CD4-positive, CD25-positive, alpha-beta regulatory T cell (primary cell): ENCODE measurements around the gene ACYP2. TPM values are rescaled to one million over a fixed set of nuclear protein-coding genes. Genes with fewer than 3 reads are reported as not detected.

ENCODE experiments used
- ATAC-seq, 2 donors: fragments of 150-1000 bp; cut with Tn5 transposase; one replicate each; pipeline ENCODE4 v1.10.0; 2021; ENCODE audit warnings: low read depth in 2 of 2, moderate number of reproducible peaks in 2 of 2, moderate library complexity in 1 of 2
- DNase-seq, 3 donors: peaks; one replicate each; pipeline versions ENCODE4 v3.0.0 to v3.0.0-alpha.2; 2012 to 2022; ENCODE audit warnings: mixed read lengths in 1 of 3
- H3K27ac ChIP-seq: one replicate; pipeline ENCODE4 v1.7.0; 2013; ENCODE audit warnings: mild to moderate bottlenecking, low read length; ENCODE audit not compliant: insufficient read depth, poor library complexity, severe bottlenecking
- H3K27me3 ChIP-seq: one replicate; pipeline ENCODE4 v1.7.0; 2013; ENCODE audit warnings: low read length; ENCODE audit not compliant: control insufficient read depth, insufficient read depth
- H3K36me3 ChIP-seq: one replicate; pipeline ENCODE4 v1.7.0; 2013; ENCODE audit warnings: mild to moderate bottlenecking, low read length, moderate library complexity; ENCODE audit not compliant: control insufficient read depth, insufficient read depth
- H3K4me1 ChIP-seq: 2 replicates; pipeline ENCODE4 v1.7.0; 2013; ENCODE audit warnings: mild to moderate bottlenecking, low read length; ENCODE audit not compliant: insufficient read depth, control insufficient read depth, poor library complexity, severe bottlenecking
- H3K4me3 ChIP-seq: one replicate; pipeline ENCODE4 v1.7.0; 2013; ENCODE audit warnings: low read depth, mild to moderate bottlenecking, low read length, moderate library complexity
- H3K9me3 ChIP-seq, 2 experiments: 1 replicate in 1 of 2; 2 replicates in 1 of 2; pipeline ENCODE4 v1.7.0; 2013; ENCODE audit warnings: low read length in 2 of 2, mild to moderate bottlenecking in 1 of 2, moderate library complexity in 1 of 2; ENCODE audit not compliant: control insufficient read depth in 2 of 2
- H3K27ac Mint-ChIP-seq, 3 donors: one replicate each; pipeline ENCODE4 v1.8.0; 2020 to 2022; ENCODE audit warnings: mild to moderate bottlenecking in 3 of 3, mixed read lengths in 3 of 3, moderate library complexity in 2 of 3
- H3K27me3 Mint-ChIP-seq: one replicate; pipeline ENCODE4 v1.8.0; 2022; ENCODE audit warnings: mild to moderate bottlenecking, mixed read lengths
- H3K36me3 Mint-ChIP-seq: one replicate; pipeline ENCODE4 v1.8.0; 2020; ENCODE audit warnings: mixed read lengths
- H3K4me1 Mint-ChIP-seq, 4 donors: one replicate each; pipeline ENCODE4 v1.8.0; 2020 to 2022; ENCODE audit warnings: mixed read lengths in 4 of 4, mild to moderate bottlenecking in 1 of 4
- H3K4me3 Mint-ChIP-seq, 4 donors: one replicate each; pipeline ENCODE4 v1.8.0; 2020 to 2022; ENCODE audit warnings: mild to moderate bottlenecking in 4 of 4, mixed read lengths in 4 of 4, moderate library complexity in 3 of 4
- H3K9me3 Mint-ChIP-seq, 7 donors: one replicate each; pipeline ENCODE4 v1.8.0; 2020 to 2022; ENCODE audit warnings: mixed read lengths in 7 of 7, mild to moderate bottlenecking in 3 of 7, moderate library complexity in 2 of 7
- polyA plus RNA-seq, 4 donors: library from polyadenylated mRNA; unstranded; fragments of 300-500 nt; fragmentation: Illumina TruSeq; gene quantifications; one replicate each; pipeline ENCODE4 v1.2.3, GENCODE V29; 2021
- total RNA-seq: library from RNA; stranded (reverse); gene quantifications from one replicate; pipeline ENCODE4 v1.2.3, GENCODE V29; 2022

The ACYP2 gene
- total and polyA plus RNA-seq, 5 donors from 2014 or later: 10.6 to 17.3 (median 13.3) TPM

DNA sequence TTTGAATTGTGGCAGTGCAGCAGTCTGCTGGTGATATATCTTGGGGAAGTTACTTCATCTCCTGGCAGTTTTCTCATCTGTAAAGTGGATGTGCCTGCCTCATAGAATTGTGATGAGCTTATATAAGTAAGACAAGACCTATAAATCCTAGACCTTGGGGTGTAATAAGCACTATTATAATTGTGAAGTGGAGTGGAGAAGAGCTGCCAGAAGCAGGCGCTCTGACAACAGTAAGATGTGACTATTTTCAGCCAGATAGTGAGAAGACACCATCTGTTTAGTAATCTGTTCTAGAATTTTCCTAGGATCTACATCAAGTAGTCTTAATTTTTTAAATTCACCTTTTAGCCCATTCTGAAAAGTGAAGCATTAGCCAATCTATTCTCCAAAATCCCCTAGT is 226.2 kb downstream of the ACYP2 start:
- Histone ChIP-seq H3K4me1 (no peaks in the 10 kb centered on the region), H3K4me3 (no peak overlapping the region), H3K27ac (no peak overlapping the region), H3K9me3 (no peaks in the 10 kb centered on the region), H3K36me3 (no peaks in the 10 kb centered on the region), H3K27me3 (peaks cover 8% of the 10 kb centered on the region)
- Mint-ChIP-seq H3K9me3 (peaks cover 0 to 3% (median 0%) of the 10 kb centered on the region in 7 donors), H3K4me3 (no peak overlapping the region), H3K36me3 (no peaks in the 10 kb centered on the region), H3K27me3 (peaks cover 42% of the 10 kb centered on the region), H3K27ac (no peak overlapping the region), H3K4me1 (no peaks in the 10 kb centered on the region)
- DNase-seq (no peak), ATAC-seq (no peak)

DNA sequence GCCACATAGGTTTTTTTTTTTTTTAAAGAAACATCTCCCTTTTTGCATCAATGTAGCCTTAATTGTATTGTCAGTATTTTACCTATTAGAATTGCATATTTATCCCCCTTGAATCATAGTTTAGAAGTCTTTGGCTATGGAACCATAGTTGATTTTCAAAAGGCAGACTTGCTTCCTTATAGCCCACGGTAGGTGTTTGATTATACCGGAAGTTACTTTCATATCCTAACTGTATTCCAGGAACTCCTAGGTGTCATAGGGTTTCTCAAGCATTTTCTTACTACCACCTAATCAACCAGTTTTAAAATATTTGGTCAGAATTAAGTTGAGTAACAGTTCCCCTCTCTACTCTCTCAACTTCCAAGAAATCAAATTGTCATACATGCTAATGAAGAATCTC is 227.2 kb downstream of the ACYP2 start:
- DNase-seq (no peak), ATAC-seq (no peak)
- H3K4me3 ChIP-seq: no peak overlapping the region
- H3K36me3 ChIP-seq: no peaks in the 10 kb centered on the region
- H3K4me1 ChIP-seq: no peaks in the 10 kb centered on the region
- H3K9me3 ChIP-seq: no peaks in the 10 kb centered on the region
- peaks cover 46% of the 10 kb centered on the region for H3K27me3 Mint-ChIP-seq
- no peak overlapping the region for H3K4me3 Mint-ChIP-seq
- no peaks in the 10 kb centered on the region for H3K36me3 Mint-ChIP-seq
- H3K4me1 Mint-ChIP-seq: no peaks in the 10 kb centered on the region
- H3K27ac ChIP-seq: no peak overlapping the region
- peaks cover 5% of the 10 kb centered on the region for H3K27me3 ChIP-seq
- H3K27ac Mint-ChIP-seq: no peak overlapping the region
- peaks cover 0 to 4% (median 0%) of the 10 kb centered on the region in 7 donors for H3K9me3 Mint-ChIP-seq

- H3K36me3 ChIP-seq: no peaks in the 10 kb centered on the region
- H3K36me3 Mint-ChIP-seq: no peaks in the 10 kb centered on the region
- H3K4me1 Mint-ChIP-seq: no peaks in the 10 kb centered on the region
- no peaks in the 10 kb centered on the region for H3K4me1 ChIP-seq
- peaks cover 17% of the 10 kb centered on the region for H3K27me3 ChIP-seq
- ATAC-seq (no peak), DNase-seq (no peak)
- no peaks in the 10 kb centered on the region for H3K9me3 ChIP-seq
- H3K27me3 Mint-ChIP-seq: peaks cover 50% of the 10 kb centered on the region
- H3K27ac Mint-ChIP-seq: no peak overlapping the region
- H3K27ac ChIP-seq: no peak overlapping the region
- no peak overlapping the region for H3K4me3 Mint-ChIP-seq
- no peak overlapping the region for H3K4me3 ChIP-seq
- H3K9me3 Mint-ChIP-seq: peaks cover 0 to 4% (median 0%) of the 10 kb centered on the region in 7 donors
Measured at GRCh38 chr2:54347622-54348021, 232.2 kb downstream of the ACYP2 start.

DNA sequence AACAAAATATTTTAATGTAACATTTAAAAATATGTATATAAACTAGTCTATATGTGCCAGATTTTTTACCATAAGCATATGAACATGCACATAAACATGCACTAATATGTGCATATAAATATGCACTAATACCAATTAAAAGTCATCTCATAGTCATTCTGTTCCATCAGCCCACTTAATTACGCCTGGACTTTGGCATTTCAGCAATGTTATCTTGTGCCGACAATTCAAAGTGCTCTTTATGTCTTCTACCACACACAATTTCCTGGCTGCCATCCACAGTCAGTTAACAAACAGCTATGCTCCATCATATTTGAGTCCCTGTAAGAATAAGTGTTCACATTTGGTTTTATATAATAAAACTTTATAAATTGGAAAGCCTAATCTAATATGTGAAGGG is 233.2 kb downstream of the ACYP2 start:
- DNase-seq (no peak), ATAC-seq (no peak)
- H3K27ac ChIP-seq: no peak overlapping the region
- H3K27ac Mint-ChIP-seq: no peak overlapping the region
- peaks cover 18% of the 10 kb centered on the region for H3K27me3 ChIP-seq
- peaks cover 0 to 4% (median 0%) of the 10 kb centered on the region in 7 donors for H3K9me3 Mint-ChIP-seq
- no peaks in the 10 kb centered on the region for H3K4me1 ChIP-seq
- no peaks in the 10 kb centered on the region for H3K9me3 ChIP-seq
- no peaks in the 10 kb centered on the region for H3K36me3 ChIP-seq
- no peak overlapping the region for H3K4me3 Mint-ChIP-seq
- no peaks in the 10 kb centered on the region for H3K36me3 Mint-ChIP-seq
- H3K4me3 ChIP-seq: no peak overlapping the region
- H3K27me3 Mint-ChIP-seq: peaks cover 52% of the 10 kb centered on the region
- no peaks in the 10 kb centered on the region for H3K4me1 Mint-ChIP-seq

GRCh38 chr2:54350426-54350825 is 235.0 kb downstream of the ACYP2 start:
- peak in 1 of 2 donors; percentile 25 for ATAC-seq
- Histone ChIP-seq H3K27ac (no peak overlapping the region), H3K27me3 (peaks cover 20% of the 10 kb centered on the region), H3K4me1 (no peaks in the 10 kb centered on the region), H3K9me3 (no peaks in the 10 kb centered on the region), H3K36me3 (no peaks in the 10 kb centered on the region), H3K4me3 (no peak overlapping the region)
- H3K4me1 Mint-ChIP-seq: no peaks in the 10 kb centered on the region
- DNase-seq: no peak
- no peak overlapping the region for H3K27ac Mint-ChIP-seq
- peaks cover 43% of the 10 kb centered on the region for H3K27me3 Mint-ChIP-seq
- H3K36me3 Mint-ChIP-seq: no peaks in the 10 kb centered on the region
- H3K9me3 Mint-ChIP-seq: peaks cover 0 to 6% (median 0%) of the 10 kb centered on the region in 7 donors
- peak overlapping the region in 1 of 4 donors; percentile 86 for H3K4me3 Mint-ChIP-seq

GRCh38 chr2:54353216-54353615 is 237.8 kb downstream of the ACYP2 start:
- no peaks in the 10 kb centered on the region for H3K36me3 Mint-ChIP-seq

More at GRCh38 chr2:54353216-54353615, 237.8 kb downstream of the ACYP2 start:
- no peak overlapping the region for H3K4me3 Mint-ChIP-seq
- Histone ChIP-seq H3K4me1 (no peaks in the 10 kb centered on the region), H3K9me3 (no peaks in the 10 kb centered on the region), H3K27ac (no peak overlapping the region), H3K36me3 (no peaks in the 10 kb centered on the region), H3K27me3 (peaks cover 27% of the 10 kb centered on the region), H3K4me3 (no peak overlapping the region)
- peaks cover 34% of the 10 kb centered on the region for H3K27me3 Mint-ChIP-seq
- DNase-seq: no peak
- peaks cover 0 to 3% (median 0%) of the 10 kb centered on the region in 7 donors for H3K9me3 Mint-ChIP-seq
- no peak for ATAC-seq
- H3K4me1 Mint-ChIP-seq: no peaks in the 10 kb centered on the region
- no peak overlapping the region for H3K27ac Mint-ChIP-seq

Other genes starting within 250 kb of the ACYP2 start
- 114 TPM for gene PSME4, start 144.6 kb upstream of the ACYP2 start, total RNA-seq
- gene PSME4, start 144.6 kb upstream of the ACYP2 start, polyA plus RNA-seq: 1 to 10 TPM; 5.8 to 8.2 (median 6.4) TPM
- gene TSPYL6, start 140.6 kb downstream of the ACYP2 start, total RNA-seq: not detected
- not detected for gene TSPYL6, start 140.6 kb downstream of the ACYP2 start, polyA plus RNA-seq